PFSK-1 (cell line): ENCODE data around the gene C1orf174.

Experiments used
- FOXP2 ChIP-seq: optimal IDR thresholded peaks from 2 replicates; pipeline ENCODE3; 2011; ENCODE audit warnings: borderline replicate concordance, control low read depth, inconsistent platforms; ENCODE audit not compliant: insufficient read depth; ENCODE audit errors: extremely low read length, extremely low read depth
- POLR2AphosphoS5 ChIP-seq: IDR thresholded peaks from 2 replicates; pipeline ENCODE4 v1.6.1; 2012; ENCODE audit warnings: low read depth, mild to moderate bottlenecking, control low read depth, low read length, moderate library complexity
- REST ChIP-seq, 2 experiments: IDR thresholded peaks; 2 replicates each; pipeline versions ENCODE4 v1.6.1 to v1.8.0; 2011 to 2012; ENCODE audit warnings: low read depth in 2 of 2, low read length in 2 of 2, control low read depth in 1 of 2, inconsistent platforms in 1 of 2, mild to moderate bottlenecking in 1 of 2, moderate library complexity in 1 of 2; ENCODE audit not compliant: insufficient read depth in 1 of 2
- SIN3A ChIP-seq: IDR thresholded peaks from 2 replicates; pipeline ENCODE4 v1.6.1; 2012; ENCODE audit warnings: mild to moderate bottlenecking, low read length, moderate library complexity, borderline replicate concordance; ENCODE audit not compliant: insufficient read depth
- TAF1 ChIP-seq: IDR thresholded peaks from 2 replicates; pipeline ENCODE4 v1.6.1; 2012; ENCODE audit warnings: low read length, control low read depth, borderline replicate concordance; ENCODE audit not compliant: insufficient read depth

DNA sequence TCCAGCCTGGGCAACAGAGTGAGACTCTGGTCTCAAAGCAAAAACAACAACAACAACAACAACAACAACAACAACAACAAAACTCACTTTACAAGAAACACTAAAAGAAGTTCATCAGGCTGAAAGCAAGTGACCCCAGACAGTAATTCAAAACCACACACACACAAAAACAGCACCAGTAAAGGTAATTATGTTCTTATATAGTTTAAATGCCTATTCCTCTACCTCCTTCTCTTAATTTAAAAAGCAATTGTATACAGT, 1.7 kb downstream of the C1orf174 start:
- no peak for TF ChIP-seq SIN3A
- no peak for TF ChIP-seq REST (IDR thresholded peaks at IDR 0.05; ENCODE audit: insufficient read depth in 1 of 2, low read depth in 2 of 2, low read length in 2 of 2)
- TF ChIP-seq TAF1 = no peak
- no peak for TF ChIP-seq POLR2AphosphoS5
- no peak for TF ChIP-seq FOXP2
